Neural cell (in vitro differentiated cells): Measurements from ENCODE around the gene NHEJ1.

Experiments
- EP300 ChIP-seq: fragments of 450-650 bp; conservative IDR thresholded peaks from 2 replicates; pipeline ENCODE4 v1.6.1; 2014; ENCODE audit warnings: antibody characterized with exemption, mild to moderate bottlenecking, moderate library complexity; ENCODE audit not compliant: poor library complexity, severe bottlenecking
- EZH2 ChIP-seq: fragments of 200-600, 300-800 bp; shearing (Covaris generic), sonication (generic); IDR thresholded peaks from 2 replicates; pipeline ENCODE4 v1.6.1; 2014; ENCODE audit warnings: antibody characterized with exemption, low read length, borderline replicate concordance, mild to moderate bottlenecking; ENCODE audit not compliant: insufficient read depth, poor library complexity, severe bottlenecking
- MXI1 ChIP-seq: fragments of 450-650 bp; conservative IDR thresholded peaks from 2 replicates; pipeline ENCODE4 v1.6.1; 2014; ENCODE audit warnings: antibody characterized with exemption, mild to moderate bottlenecking; ENCODE audit not compliant: poor library complexity, severe bottlenecking
- POLR2AphosphoS5 ChIP-seq: IDR thresholded peaks from 2 replicates; pipeline ENCODE4 v1.6.1; 2012
- RAD21 ChIP-seq: fragments of 450-650 bp; conservative IDR thresholded peaks from 2 replicates; pipeline ENCODE4 v1.6.1; 2014; ENCODE audit warnings: antibody characterized with exemption, mild to moderate bottlenecking, moderate library complexity
- SMC3 ChIP-seq: fragments of 450-650 bp; conservative IDR thresholded peaks from 2 replicates; pipeline ENCODE4 v1.6.1; 2014; ENCODE audit warnings: antibody characterized with exemption, mild to moderate bottlenecking, moderate library complexity; ENCODE audit not compliant: poor library complexity
- TAF1 ChIP-seq: IDR thresholded peaks from 2 replicates; pipeline ENCODE4 v1.6.1; 2012; ENCODE audit warnings: low read depth
- TF ChIP-seq, protein P1 (sequence below): fragments of 450-650 bp; IDR thresholded peaks from 2 replicates; pipeline ENCODE4 v1.5.1; 2014; ENCODE audit warnings: antibody characterized with exemption, mild to moderate bottlenecking, moderate library complexity; ENCODE audit not compliant: poor library complexity, severe bottlenecking
- TF ChIP-seq, protein P2 (sequence below): IDR thresholded peaks from 2 replicates; pipeline ENCODE4 v1.6.1; 2012; ENCODE audit warnings: borderline replicate concordance

DNA sequence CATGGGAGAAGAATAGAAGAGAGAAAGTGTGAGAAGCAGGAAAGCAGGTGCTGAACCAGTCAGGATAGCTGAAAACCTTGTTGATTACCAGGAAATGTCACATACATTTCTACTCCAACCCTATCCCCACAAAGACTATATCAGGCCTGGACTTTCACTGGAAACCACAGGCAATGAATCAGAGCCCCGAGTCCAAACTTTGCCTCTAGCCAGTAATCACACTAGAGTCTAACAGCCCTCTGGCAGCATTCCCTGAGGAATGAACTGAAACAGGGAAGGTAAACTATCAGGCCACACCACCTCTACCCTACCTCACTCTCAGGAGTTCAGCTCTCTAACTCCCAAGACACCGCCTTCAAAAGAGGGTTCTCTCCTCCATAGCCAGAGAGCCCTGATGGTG, 81.2 kb downstream of the NHEJ1 start:
- TF ChIP-seq, protein P1, sequence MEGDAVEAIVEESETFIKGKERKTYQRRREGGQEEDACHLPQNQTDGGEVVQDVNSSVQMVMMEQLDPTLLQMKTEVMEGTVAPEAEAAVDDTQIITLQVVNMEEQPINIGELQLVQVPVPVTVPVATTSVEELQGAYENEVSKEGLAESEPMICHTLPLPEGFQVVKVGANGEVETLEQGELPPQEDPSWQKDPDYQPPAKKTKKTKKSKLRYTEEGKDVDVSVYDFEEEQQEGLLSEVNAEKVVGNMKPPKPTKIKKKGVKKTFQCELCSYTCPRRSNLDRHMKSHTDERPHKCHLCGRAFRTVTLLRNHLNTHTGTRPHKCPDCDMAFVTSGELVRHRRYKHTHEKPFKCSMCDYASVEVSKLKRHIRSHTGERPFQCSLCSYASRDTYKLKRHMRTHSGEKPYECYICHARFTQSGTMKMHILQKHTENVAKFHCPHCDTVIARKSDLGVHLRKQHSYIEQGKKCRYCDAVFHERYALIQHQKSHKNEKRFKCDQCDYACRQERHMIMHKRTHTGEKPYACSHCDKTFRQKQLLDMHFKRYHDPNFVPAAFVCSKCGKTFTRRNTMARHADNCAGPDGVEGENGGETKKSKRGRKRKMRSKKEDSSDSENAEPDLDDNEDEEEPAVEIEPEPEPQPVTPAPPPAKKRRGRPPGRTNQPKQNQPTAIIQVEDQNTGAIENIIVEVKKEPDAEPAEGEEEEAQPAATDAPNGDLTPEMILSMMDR: no peak
- TF ChIP-seq TAF1 (no peak), EZH2 (no peak), SMC3 (no peak), POLR2AphosphoS5 (no peak), EP300 (no peak), RAD21 (no peak), MXI1 (no peak)
- TF ChIP-seq, protein P2, sequence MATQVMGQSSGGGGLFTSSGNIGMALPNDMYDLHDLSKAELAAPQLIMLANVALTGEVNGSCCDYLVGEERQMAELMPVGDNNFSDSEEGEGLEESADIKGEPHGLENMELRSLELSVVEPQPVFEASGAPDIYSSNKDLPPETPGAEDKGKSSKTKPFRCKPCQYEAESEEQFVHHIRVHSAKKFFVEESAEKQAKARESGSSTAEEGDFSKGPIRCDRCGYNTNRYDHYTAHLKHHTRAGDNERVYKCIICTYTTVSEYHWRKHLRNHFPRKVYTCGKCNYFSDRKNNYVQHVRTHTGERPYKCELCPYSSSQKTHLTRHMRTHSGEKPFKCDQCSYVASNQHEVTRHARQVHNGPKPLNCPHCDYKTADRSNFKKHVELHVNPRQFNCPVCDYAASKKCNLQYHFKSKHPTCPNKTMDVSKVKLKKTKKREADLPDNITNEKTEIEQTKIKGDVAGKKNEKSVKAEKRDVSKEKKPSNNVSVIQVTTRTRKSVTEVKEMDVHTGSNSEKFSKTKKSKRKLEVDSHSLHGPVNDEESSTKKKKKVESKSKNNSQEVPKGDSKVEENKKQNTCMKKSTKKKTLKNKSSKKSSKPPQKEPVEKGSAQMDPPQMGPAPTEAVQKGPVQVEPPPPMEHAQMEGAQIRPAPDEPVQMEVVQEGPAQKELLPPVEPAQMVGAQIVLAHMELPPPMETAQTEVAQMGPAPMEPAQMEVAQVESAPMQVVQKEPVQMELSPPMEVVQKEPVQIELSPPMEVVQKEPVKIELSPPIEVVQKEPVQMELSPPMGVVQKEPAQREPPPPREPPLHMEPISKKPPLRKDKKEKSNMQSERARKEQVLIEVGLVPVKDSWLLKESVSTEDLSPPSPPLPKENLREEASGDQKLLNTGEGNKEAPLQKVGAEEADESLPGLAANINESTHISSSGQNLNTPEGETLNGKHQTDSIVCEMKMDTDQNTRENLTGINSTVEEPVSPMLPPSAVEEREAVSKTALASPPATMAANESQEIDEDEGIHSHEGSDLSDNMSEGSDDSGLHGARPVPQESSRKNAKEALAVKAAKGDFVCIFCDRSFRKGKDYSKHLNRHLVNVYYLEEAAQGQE: no peak
